Measurements from ENCODE around the gene ERICH3. TPM values are rescaled to one million over a fixed set of nuclear protein-coding genes. Genes with fewer than 3 reads are reported as not detected.

Gene ERICH3
- polyA plus RNA-seq, 1 donor from 2014 or later: 0.27 TPM

DNA sequence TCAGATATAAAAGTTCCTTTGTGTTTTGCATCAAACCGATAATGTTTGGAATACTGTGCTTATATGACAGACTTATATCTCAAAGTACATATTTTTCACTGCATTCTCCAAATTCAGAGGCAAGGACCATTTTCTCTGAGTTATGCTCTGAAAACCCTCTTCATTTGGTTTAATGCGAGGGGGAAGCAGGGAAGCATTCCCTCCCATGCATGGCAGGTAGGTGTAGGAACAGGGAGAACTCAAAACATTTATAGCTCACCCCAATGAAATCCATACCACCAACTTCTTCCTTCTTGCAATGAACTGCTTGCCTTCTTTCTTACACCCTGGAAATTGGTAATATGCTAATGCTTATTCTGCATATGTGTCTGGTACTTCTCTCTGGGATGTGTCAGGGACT, 10.7 kb upstream of the ERICH3 start:
- no peak overlapping the region for H2AFZ ChIP-seq (ENCODE audit: low read depth, low read length)
- TF ChIP-seq SMC3 (conservative IDR thresholded peaks at IDR 0.05; ENCODE audit: poor library complexity) (no peak), MXI1 (conservative IDR thresholded peaks at IDR 0.05; ENCODE audit: poor library complexity, severe bottlenecking) (no peak), POLR2AphosphoS5 (IDR thresholded peaks at IDR 0.05) (no peak), EZH2 (IDR thresholded peaks at IDR 0.05; ENCODE audit: borderline replicate concordance, insufficient read depth, low read length, poor library complexity, severe bottlenecking) (no peak), REST (IDR thresholded peaks at IDR 0.05; ENCODE audit: borderline replicate concordance) (no peak), RAD21 (conservative IDR thresholded peaks at IDR 0.05) (no peak), EP300 (conservative IDR thresholded peaks at IDR 0.05; ENCODE audit: poor library complexity, severe bottlenecking) (no peak), TAF1 (IDR thresholded peaks at IDR 0.05; ENCODE audit: low read depth) (no peak)
- TF ChIP-seq, protein P1, sequence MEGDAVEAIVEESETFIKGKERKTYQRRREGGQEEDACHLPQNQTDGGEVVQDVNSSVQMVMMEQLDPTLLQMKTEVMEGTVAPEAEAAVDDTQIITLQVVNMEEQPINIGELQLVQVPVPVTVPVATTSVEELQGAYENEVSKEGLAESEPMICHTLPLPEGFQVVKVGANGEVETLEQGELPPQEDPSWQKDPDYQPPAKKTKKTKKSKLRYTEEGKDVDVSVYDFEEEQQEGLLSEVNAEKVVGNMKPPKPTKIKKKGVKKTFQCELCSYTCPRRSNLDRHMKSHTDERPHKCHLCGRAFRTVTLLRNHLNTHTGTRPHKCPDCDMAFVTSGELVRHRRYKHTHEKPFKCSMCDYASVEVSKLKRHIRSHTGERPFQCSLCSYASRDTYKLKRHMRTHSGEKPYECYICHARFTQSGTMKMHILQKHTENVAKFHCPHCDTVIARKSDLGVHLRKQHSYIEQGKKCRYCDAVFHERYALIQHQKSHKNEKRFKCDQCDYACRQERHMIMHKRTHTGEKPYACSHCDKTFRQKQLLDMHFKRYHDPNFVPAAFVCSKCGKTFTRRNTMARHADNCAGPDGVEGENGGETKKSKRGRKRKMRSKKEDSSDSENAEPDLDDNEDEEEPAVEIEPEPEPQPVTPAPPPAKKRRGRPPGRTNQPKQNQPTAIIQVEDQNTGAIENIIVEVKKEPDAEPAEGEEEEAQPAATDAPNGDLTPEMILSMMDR (IDR thresholded peaks at IDR 0.05; ENCODE audit: poor library complexity, severe bottlenecking): no peak
- no peak overlapping the region for H3K4me3 ChIP-seq (ENCODE audit: low read length)
- H3K36me3 ChIP-seq (ENCODE audit: insufficient read depth, low read length): no peaks in the 10 kb centered on the region
- no peaks in the 10 kb centered on the region for H4K20me1 ChIP-seq (ENCODE audit: insufficient read depth)
- no peaks in the 10 kb centered on the region for H3K27me3 ChIP-seq (ENCODE audit: insufficient read depth, low read depth, low read length)
- no peaks in the 10 kb centered on the region for H3K9me2 ChIP-seq (ENCODE audit: insufficient read depth, low read length)
- H3K4me2 ChIP-seq (ENCODE audit: low read length): no peak overlapping the region
- no peaks in the 10 kb centered on the region for H3K9me3 ChIP-seq (ENCODE audit: low read length)
- H3F3A ChIP-seq (ENCODE audit: insufficient read depth, low read length, poor library complexity, severe bottlenecking): peaks cover 5% of the 10 kb centered on the region
- H3K9ac ChIP-seq (ENCODE audit: low read length): no peak overlapping the region
- no peaks in the 10 kb centered on the region for H3K79me2 ChIP-seq (replicated peaks; ENCODE audit: insufficient read depth, low read length)
- H3K27ac ChIP-seq (ENCODE audit: low read length): no peak overlapping the region

DNA sequence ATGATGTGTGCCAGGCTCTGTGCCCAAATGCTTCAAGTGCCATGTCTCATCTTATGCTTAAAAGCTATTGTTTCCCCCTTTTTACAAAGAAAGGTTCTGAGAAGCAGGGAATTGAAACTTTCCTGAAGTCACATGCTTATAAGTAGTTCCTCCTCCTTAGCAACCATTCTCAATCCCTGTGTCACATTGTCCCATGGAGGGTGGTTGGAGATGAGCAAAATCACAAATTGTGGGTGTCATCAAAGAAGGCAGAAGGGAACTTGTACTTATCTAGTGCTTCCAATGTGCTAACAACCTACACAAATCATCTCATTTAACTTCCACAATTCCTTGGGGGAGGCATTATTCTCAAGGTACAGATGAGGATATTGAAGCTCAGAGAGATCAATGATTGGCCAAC, 10.1 kb upstream of the ERICH3 start:
- no peaks in the 10 kb centered on the region for H3K79me2 ChIP-seq (replicated peaks; ENCODE audit: insufficient read depth, low read length)
- no peak overlapping the region for H3K4me3 ChIP-seq (ENCODE audit: low read length)
- H3K27ac ChIP-seq (ENCODE audit: low read length): no peak overlapping the region
- no peak overlapping the region for H3K9ac ChIP-seq (ENCODE audit: low read length)
- no peaks in the 10 kb centered on the region for H3K27me3 ChIP-seq (ENCODE audit: insufficient read depth, low read depth, low read length)
- H2AFZ ChIP-seq (ENCODE audit: low read depth, low read length): no peak overlapping the region
- H3K9me3 ChIP-seq (ENCODE audit: low read length): no peaks in the 10 kb centered on the region
- no peaks in the 10 kb centered on the region for H3K36me3 ChIP-seq (ENCODE audit: insufficient read depth, low read length)
- H3F3A ChIP-seq (ENCODE audit: insufficient read depth, low read length, poor library complexity, severe bottlenecking): peaks cover 3% of the 10 kb centered on the region
- no peaks in the 10 kb centered on the region for H3K9me2 ChIP-seq (ENCODE audit: insufficient read depth, low read length)
- no peaks in the 10 kb centered on the region for H4K20me1 ChIP-seq (ENCODE audit: insufficient read depth)
- no peak overlapping the region for H3K4me2 ChIP-seq (ENCODE audit: low read length)
- TF ChIP-seq POLR2AphosphoS5 (IDR thresholded peaks at IDR 0.05) (no peak), REST (IDR thresholded peaks at IDR 0.05; ENCODE audit: borderline replicate concordance) (no peak), RAD21 (conservative IDR thresholded peaks at IDR 0.05) (no peak), MXI1 (conservative IDR thresholded peaks at IDR 0.05; ENCODE audit: poor library complexity, severe bottlenecking) (no peak), EP300 (conservative IDR thresholded peaks at IDR 0.05; ENCODE audit: poor library complexity, severe bottlenecking) (no peak), EZH2 (IDR thresholded peaks at IDR 0.05; ENCODE audit: borderline replicate concordance, insufficient read depth, low read length, poor library complexity, severe bottlenecking) (no peak), TAF1 (IDR thresholded peaks at IDR 0.05; ENCODE audit: low read depth) (no peak), SMC3 (conservative IDR thresholded peaks at IDR 0.05; ENCODE audit: poor library complexity) (no peak)
- TF ChIP-seq, protein P1 (IDR thresholded peaks at IDR 0.05; ENCODE audit: poor library complexity, severe bottlenecking): no peak

All from neural cell (in vitro differentiated cells).